GM12873 (cell line): ENCODE data around the gene TBC1D14.

Experiments
- CTCF ChIP-seq: IDR thresholded peaks from 2 replicates; pipeline ENCODE4 v1.5.1; 2012; ENCODE audit warnings: low read depth, mild to moderate bottlenecking, moderate library complexity, low read length, control low read depth; ENCODE audit not compliant: insufficient read depth; ENCODE audit errors: missing control alignments

The TBC1D14 gene

GRCh38 chr4:6974138-6974848, 64.7 kb downstream of the TBC1D14 start:
- peak; percentile 99 for TF ChIP-seq CTCF

- no peak for TF ChIP-seq CTCF
These were observed 74.0 kb downstream of the TBC1D14 start for GRCh38 chr4:6983544-6984142.

- TF ChIP-seq CTCF: no peak
These were observed 75.2 kb downstream of the TBC1D14 start for GRCh38 chr4:6984612-6985425.

- no peak for TF ChIP-seq CTCF
These were observed 76.6 kb downstream of the TBC1D14 start for GRCh38 chr4:6986072-6986780.

- TF ChIP-seq CTCF: peak; percentile 2
These were observed 77.4 kb downstream of the TBC1D14 start for GRCh38 chr4:6986781-6987587.

GRCh38 chr4:6987588-6987961, 77.9 kb downstream of the TBC1D14 start:
- TF ChIP-seq CTCF: no peak
